Activated CD8-positive, alpha-beta T cell treated with anti-CD3 and anti-CD28 coated beads, Interleukin-2, amount 10 ng/mL, durations not matched to agents 7 days and 5 days (primary cell): ENCODE data around the gene SLC25A48. TPM values are rescaled to one million over a fixed set of nuclear protein-coding genes. Genes with fewer than 3 reads are reported as not detected.

Experiments used
- ATAC-seq: fragments of 150-1000 bp; cut with Tn5 transposase; one replicate; pipeline ENCODE4 v1.10.0; 2021; ENCODE audit warnings: moderate library complexity
- CTCF ChIA-PET: fragments of 350-600 bp; sonication (Branson Sonifier 250); formaldehyde crosslinking; loops from one replicate; lab custom pipeline; 2021; ENCODE audit warnings: antibody characterized with exemption; lab: Charles Lee
- POLR2A ChIA-PET: fragments of 350-600 bp; sonication (Branson Sonifier 250); formaldehyde crosslinking; loops from one replicate; lab custom pipeline; 2021; ENCODE audit warnings: antibody characterized with exemption; lab: Charles Lee
- DNase-seq: peaks from one replicate; pipeline ENCODE4 v3.0.0-alpha.2; 2020
- H3K27ac Mint-ChIP-seq: one replicate; pipeline ENCODE4 v1.8.0; 2021; ENCODE audit warnings: mild to moderate bottlenecking, mixed read lengths
- H3K27me3 Mint-ChIP-seq: one replicate; pipeline ENCODE4 v1.8.0; 2021; ENCODE audit warnings: low read depth, mixed read lengths
- H3K36me3 Mint-ChIP-seq: one replicate; pipeline ENCODE4 v1.8.0; 2021; ENCODE audit warnings: low read depth, mixed read lengths
- H3K4me1 Mint-ChIP-seq: one replicate; pipeline ENCODE4 v1.8.0; 2021; ENCODE audit warnings: low read depth, mixed read lengths
- H3K4me3 Mint-ChIP-seq: one replicate; pipeline ENCODE4 v1.8.0; 2021; ENCODE audit warnings: mild to moderate bottlenecking, mixed read lengths
- H3K9me3 Mint-ChIP-seq: one replicate; pipeline ENCODE4 v1.8.0; 2022; ENCODE audit warnings: mixed read lengths; ENCODE audit not compliant: insufficient read depth
- total RNA-seq, 2 experiments: library from RNA; stranded (reverse); gene quantifications; one replicate each; pipeline ENCODE4 v1.2.3, GENCODE V29; 2021

Gene SLC25A48, protein sequence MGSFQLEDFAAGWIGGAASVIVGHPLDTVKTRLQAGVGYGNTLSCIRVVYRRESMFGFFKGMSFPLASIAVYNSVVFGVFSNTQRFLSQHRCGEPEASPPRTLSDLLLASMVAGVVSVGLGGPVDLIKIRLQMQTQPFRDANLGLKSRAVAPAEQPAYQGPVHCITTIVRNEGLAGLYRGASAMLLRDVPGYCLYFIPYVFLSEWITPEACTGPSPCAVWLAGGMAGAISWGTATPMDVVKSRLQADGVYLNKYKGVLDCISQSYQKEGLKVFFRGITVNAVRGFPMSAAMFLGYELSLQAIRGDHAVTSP
- total RNA-seq, result not detected

GRCh38 chr5:135834639-135835529, at the start of gene SLC25A48:
TSS of gene SLC25A48 (plus strand) at chr5:135834663. CDS start at chr5:135834848, 185 bp downstream.
- no peaks in the 10 kb centered on the region for H3K36me3 Mint-ChIP-seq
- H3K4me1 Mint-ChIP-seq, result peaks cover 3% of the 10 kb centered on the region
- peak; percentile 88 for ATAC-seq
- no peak within 1 kb of the TSS for H3K4me3 Mint-ChIP-seq
- DNase-seq, result peak; percentile 46
- no peak within 1 kb of the TSS for H3K27ac Mint-ChIP-seq
- ChIA-PET CTCF (interaction anchor here (0.5 to 1.7 kb wide), 3 partner anchors 269 to 1499 kb away, joined by 3 to 7 read pairs (median 3); no protein-coding TSS in a partner anchor), POLR2A (no interaction called here)
- no peaks in the 10 kb centered on the region for H3K9me3 Mint-ChIP-seq
- peaks cover 41% of the 10 kb centered on the region for H3K27me3 Mint-ChIP-seq

- ChIA-PET CTCF (no interaction called here), POLR2A (interaction anchor here (0.7 kb wide), 1 partner anchor 96 kb away, joined by 3 read pairs; no protein-coding TSS in a partner anchor)
- no peak for DNase-seq
- no peaks in the 10 kb centered on the region for H3K4me1 Mint-ChIP-seq
- no peaks in the 10 kb centered on the region for H3K9me3 Mint-ChIP-seq
- no peaks in the 10 kb centered on the region for H3K27me3 Mint-ChIP-seq
- ATAC-seq, result no peak
- H3K4me3 Mint-ChIP-seq, result no peak overlapping the region
- no peaks in the 10 kb centered on the region for H3K36me3 Mint-ChIP-seq
- H3K27ac Mint-ChIP-seq, result no peak overlapping the region
Observed at GRCh38 chr5:135800656-135801055, 33.8 kb upstream of the SLC25A48 start.

- no peak overlapping the region for H3K27ac Mint-ChIP-seq
- no peak overlapping the region for H3K4me3 Mint-ChIP-seq
- ATAC-seq (no peak), DNase-seq (no peak)
- no peaks in the 10 kb centered on the region for H3K4me1 Mint-ChIP-seq
- ChIA-PET POLR2A (no interaction called here), CTCF (no interaction called here)
- no peaks in the 10 kb centered on the region for H3K27me3 Mint-ChIP-seq
- H3K9me3 Mint-ChIP-seq, result no peaks in the 10 kb centered on the region
- no peaks in the 10 kb centered on the region for H3K36me3 Mint-ChIP-seq
Observed at GRCh38 chr5:135810188-135810943, 24.1 kb upstream of the SLC25A48 start.

GRCh38 chr5:135811007-135811406, 23.5 kb upstream of the SLC25A48 start:
- H3K4me3 Mint-ChIP-seq, result no peak overlapping the region
- H3K4me1 Mint-ChIP-seq, result no peaks in the 10 kb centered on the region
- ChIA-PET POLR2A (no interaction called here), CTCF (no interaction called here)
- H3K36me3 Mint-ChIP-seq, result no peaks in the 10 kb centered on the region
- H3K27me3 Mint-ChIP-seq, result no peaks in the 10 kb centered on the region
- H3K9me3 Mint-ChIP-seq, result no peaks in the 10 kb centered on the region
- H3K27ac Mint-ChIP-seq, result no peak overlapping the region
- no peak for DNase-seq
- no peak for ATAC-seq

GRCh38 chr5:135813758-135814157, 20.7 kb upstream of the SLC25A48 start:
- ATAC-seq, result no peak
- Mint-ChIP-seq H3K27ac (no peak overlapping the region), H3K4me1 (no peaks in the 10 kb centered on the region), H3K36me3 (no peaks in the 10 kb centered on the region), H3K27me3 (peaks cover 12% of the 10 kb centered on the region), H3K4me3 (no peak overlapping the region), H3K9me3 (no peaks in the 10 kb centered on the region)
- CTCF ChIA-PET, result no interaction called here
- DNase-seq, result no peak
- POLR2A ChIA-PET, result no interaction called here

GRCh38 chr5:135814316-135814715, 20.1 kb upstream of the SLC25A48 start:
- H3K4me3 Mint-ChIP-seq, result no peak overlapping the region
- no peaks in the 10 kb centered on the region for H3K9me3 Mint-ChIP-seq
- H3K27ac Mint-ChIP-seq, result no peak overlapping the region
- ChIA-PET CTCF (no interaction called here), POLR2A (no interaction called here)
- no peaks in the 10 kb centered on the region for H3K4me1 Mint-ChIP-seq
- no peak for ATAC-seq
- DNase-seq, result no peak
- peaks cover 13% of the 10 kb centered on the region for H3K27me3 Mint-ChIP-seq
- no peaks in the 10 kb centered on the region for H3K36me3 Mint-ChIP-seq

DNA sequence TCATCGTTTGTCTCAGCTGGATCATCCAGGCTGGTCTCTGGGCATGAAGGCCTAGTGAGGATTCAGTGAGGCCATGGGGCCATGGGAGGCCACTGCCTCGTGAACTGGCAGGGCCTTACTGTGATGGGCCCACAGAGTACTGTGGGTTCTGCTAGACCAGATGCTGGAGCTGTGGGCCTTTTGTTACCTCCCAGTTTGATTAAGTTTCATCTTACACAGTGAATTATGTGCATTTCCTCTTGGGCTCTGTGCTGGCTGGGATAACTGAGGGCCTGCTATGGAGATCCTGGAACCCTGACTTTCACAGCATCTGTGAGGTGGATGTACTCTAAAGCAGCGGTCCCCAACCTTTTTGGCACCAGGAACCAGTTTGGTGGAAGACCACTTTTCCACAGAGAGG, 19.7 kb upstream of the SLC25A48 start:
- Mint-ChIP-seq H3K36me3 (no peaks in the 10 kb centered on the region), H3K27ac (no peak overlapping the region), H3K4me3 (no peak overlapping the region), H3K9me3 (no peaks in the 10 kb centered on the region), H3K27me3 (peaks cover 13% of the 10 kb centered on the region), H3K4me1 (no peaks in the 10 kb centered on the region)
- DNase-seq (no peak), ATAC-seq (no peak)
- POLR2A ChIA-PET, result no interaction called here
- CTCF ChIA-PET, result no interaction called here

GRCh38 chr5:135821061-135821801, 13.2 kb upstream of the SLC25A48 start:
- Mint-ChIP-seq H3K36me3 (no peaks in the 10 kb centered on the region), H3K4me1 (no peaks in the 10 kb centered on the region), H3K9me3 (no peaks in the 10 kb centered on the region), H3K4me3 (no peak overlapping the region), H3K27me3 (peaks cover 13% of the 10 kb centered on the region), H3K27ac (no peak overlapping the region)
- ATAC-seq (no peak), DNase-seq (no peak)
- ChIA-PET CTCF (no interaction called here), POLR2A (no interaction called here)

DNA sequence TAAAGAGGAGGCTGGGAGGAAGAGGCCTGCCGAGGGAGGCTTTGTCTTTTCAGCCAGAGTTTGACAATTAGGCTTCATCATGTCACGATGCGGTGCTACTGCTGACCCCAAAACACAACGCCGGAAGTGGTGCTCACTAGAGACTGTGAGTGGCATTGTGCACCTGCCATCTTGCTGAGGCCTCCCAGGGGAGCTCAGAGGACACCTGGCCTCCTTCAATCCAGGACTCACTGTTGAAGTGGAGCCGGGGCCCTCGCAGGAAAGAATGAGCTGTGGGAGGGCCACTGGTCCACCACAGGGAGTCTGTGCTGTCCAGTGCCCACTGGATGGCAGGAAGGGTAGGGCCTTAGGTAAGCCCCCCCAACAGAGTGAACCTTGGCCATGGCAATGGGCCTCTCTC, 12.7 kb upstream of the SLC25A48 start:
- no peaks in the 10 kb centered on the region for H3K4me1 Mint-ChIP-seq
- H3K4me3 Mint-ChIP-seq, result no peak overlapping the region
- ChIA-PET CTCF (no interaction called here), POLR2A (no interaction called here)
- ATAC-seq (no peak), DNase-seq (no peak)
- no peaks in the 10 kb centered on the region for H3K36me3 Mint-ChIP-seq
- peaks cover 13% of the 10 kb centered on the region for H3K27me3 Mint-ChIP-seq
- H3K9me3 Mint-ChIP-seq, result no peaks in the 10 kb centered on the region
- H3K27ac Mint-ChIP-seq, result no peak overlapping the region

GRCh38 chr5:135822286-135822685, 12.2 kb upstream of the SLC25A48 start:
- CTCF ChIA-PET, result no interaction called here
- Mint-ChIP-seq H3K4me1 (no peaks in the 10 kb centered on the region), H3K9me3 (no peaks in the 10 kb centered on the region), H3K36me3 (no peaks in the 10 kb centered on the region), H3K27ac (no peak overlapping the region), H3K4me3 (no peak overlapping the region), H3K27me3 (peaks cover 10% of the 10 kb centered on the region)
- ATAC-seq (no peak), DNase-seq (no peak)
- POLR2A ChIA-PET, result no interaction called here

- H3K9me3 Mint-ChIP-seq, result no peaks in the 10 kb centered on the region
- DNase-seq (no peak), ATAC-seq (no peak)
- H3K27ac Mint-ChIP-seq, result no peak overlapping the region
- CTCF ChIA-PET, result no interaction called here
- H3K4me1 Mint-ChIP-seq, result no peaks in the 10 kb centered on the region
- POLR2A ChIA-PET, result no interaction called here
- peaks cover 5% of the 10 kb centered on the region for H3K27me3 Mint-ChIP-seq
- H3K4me3 Mint-ChIP-seq, result no peak overlapping the region
- H3K36me3 Mint-ChIP-seq, result no peaks in the 10 kb centered on the region
Observed at GRCh38 chr5:135822959-135823358, 11.5 kb upstream of the SLC25A48 start.
